GM12874 (cell line): ENCODE data around the gene EPB41L4A.

Experiments
- CTCF ChIP-seq: IDR thresholded peaks from 2 replicates; pipeline ENCODE4 v1.5.1; 2011; ENCODE audit warnings: low read depth, mild to moderate bottlenecking, control low read depth, low read length, moderate library complexity; ENCODE audit not compliant: insufficient read depth

EPB41L4A gene

DNA sequence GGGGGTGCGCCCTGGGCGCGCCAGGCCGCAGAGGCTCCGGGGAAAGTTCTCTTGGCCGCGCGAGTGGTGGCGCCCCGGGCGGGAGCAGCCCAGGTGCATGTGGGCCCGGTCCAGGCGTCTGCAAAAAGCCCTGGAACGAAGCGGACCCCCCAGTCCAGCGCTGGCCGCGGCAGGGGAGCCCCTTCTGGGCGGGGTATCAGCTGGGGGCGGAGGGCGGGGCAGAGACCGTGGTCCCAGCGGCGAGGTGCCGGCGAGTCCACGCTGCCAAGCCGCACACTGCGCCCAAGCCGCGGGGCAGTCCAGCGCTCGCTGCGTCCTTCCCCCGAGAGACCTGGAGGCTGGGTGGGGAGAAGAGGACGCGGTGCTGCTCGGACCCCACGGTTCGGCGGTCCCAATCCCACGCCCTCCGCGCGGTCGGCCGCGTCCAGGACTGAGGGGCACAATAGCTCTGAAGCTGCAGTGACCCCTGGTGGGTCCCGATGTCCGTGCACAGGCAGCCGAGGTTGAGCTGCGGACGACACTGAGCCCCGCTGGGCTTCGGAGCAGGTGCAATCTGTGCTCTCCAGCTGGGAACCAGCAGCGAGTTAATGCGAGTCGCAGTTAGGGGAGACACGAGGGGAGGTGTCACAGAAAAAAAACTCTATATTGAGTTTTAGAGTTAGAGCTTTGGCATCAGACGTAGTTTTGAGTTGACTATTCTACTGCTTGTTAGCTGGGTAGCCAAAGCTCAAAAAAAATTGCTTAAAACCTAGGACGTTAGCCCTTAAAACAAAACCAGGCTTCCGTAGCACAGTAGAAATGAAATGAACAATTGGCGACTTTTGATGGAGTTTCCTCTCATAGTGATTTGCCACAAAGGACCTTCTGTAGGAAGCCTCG is 1.1 kb upstream of the EPB41L4A start:
- TF ChIP-seq CTCF: peak; percentile 88

GRCh38 chr5:112418659-112419163 is 366 bp downstream of the EPB41L4A start:
- TF ChIP-seq CTCF: no peak

DNA sequence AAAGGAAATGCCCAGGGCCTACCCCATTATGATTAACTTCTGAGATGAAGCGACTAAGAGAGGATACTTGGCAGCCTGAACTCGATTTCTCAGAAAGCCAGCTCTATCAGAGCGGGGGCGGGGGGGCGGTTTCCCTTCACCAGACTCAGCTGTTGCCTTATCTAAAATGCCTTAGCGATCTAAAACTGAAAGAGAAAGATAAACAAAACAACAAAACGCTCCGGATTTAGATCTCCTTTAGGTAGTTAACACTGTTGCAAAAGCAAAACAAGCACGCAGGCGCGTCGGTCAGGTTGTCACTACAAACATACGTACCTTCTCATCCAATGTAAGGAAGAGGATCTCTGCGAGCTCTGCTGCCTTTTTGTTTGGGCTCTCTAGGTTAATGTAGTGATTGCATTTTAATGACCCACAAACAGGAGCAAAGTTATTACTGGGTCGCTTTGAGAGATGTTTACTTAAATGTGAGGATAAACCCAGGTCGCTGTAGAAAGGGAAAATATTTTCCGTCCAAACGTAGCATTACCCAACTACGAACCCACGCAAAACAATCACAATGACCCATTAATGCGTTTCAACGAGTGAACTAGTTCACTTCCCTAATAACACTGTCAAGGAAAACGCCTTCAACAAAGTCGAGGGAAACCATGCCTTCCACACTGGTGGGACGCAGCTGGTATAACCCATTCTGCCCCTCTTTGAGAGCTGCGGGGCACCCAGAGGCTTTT is 982 bp downstream of the EPB41L4A start:
- TF ChIP-seq CTCF: no peak

DNA sequence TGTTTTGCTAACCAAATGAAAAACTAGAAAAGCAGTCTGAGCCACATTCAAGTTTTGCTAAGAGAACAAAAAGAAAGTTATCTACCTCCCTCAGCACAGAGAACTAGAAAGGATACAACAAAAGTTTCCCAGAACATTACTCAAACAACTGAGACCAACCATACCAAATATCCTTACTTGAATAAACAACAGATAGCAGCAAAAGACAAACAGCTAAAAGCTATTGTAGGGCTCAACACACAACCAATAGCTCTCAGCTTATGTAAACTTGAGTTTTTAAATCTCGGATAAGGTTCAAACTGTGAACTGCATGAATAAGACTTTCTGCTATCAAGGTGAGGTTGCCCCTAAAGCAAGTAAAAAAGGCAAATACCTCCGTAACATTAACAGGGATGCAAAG is 3.5 kb downstream of the EPB41L4A start:
- no peak for TF ChIP-seq CTCF

GRCh38 chr5:112413611-112414010 is 5.5 kb downstream of the EPB41L4A start:
- no peak for TF ChIP-seq CTCF

- no peak for TF ChIP-seq CTCF
These were observed 6.7 kb downstream of the EPB41L4A start for GRCh38 chr5:112412346-112412745.

- TF ChIP-seq CTCF: no peak
These were observed 7.2 kb downstream of the EPB41L4A start for GRCh38 chr5:112411903-112412302.
